ENCODE measurements around the gene ABCD1. TPM values are rescaled to one million over a fixed set of nuclear protein-coding genes. Genes with fewer than 3 reads are reported as not detected.

The ABCD1 gene
- total RNA-seq, 1 experiment from 2014 or later, result 44.9 TPM

- Histone ChIP-seq H3K27me3 (ENCODE audit: insufficient read depth, low read depth) (no peaks in the 10 kb centered on the region), H3K9me2 (ENCODE audit: insufficient read depth) (no peaks in the 10 kb centered on the region), H3K4me2 (no peak overlapping the region), H3K4me1 (replicated peaks; ENCODE audit: insufficient read depth) (peaks cover 13% of the 10 kb centered on the region; the same call in 1 of the 2 replicates), H3K4me3 (no peak overlapping the region), H3K9me3 (ENCODE audit: insufficient read depth, low read depth) (no peaks in the 10 kb centered on the region), H4K20me1 (ENCODE audit: insufficient read depth) (no peaks in the 10 kb centered on the region), H3K36me3 (ENCODE audit: low read depth) (no peaks in the 10 kb centered on the region), H3F3A (ENCODE audit: insufficient read depth, low read depth) (no peaks in the 10 kb centered on the region), H3K27ac (no peak overlapping the region), H3K79me2 (ENCODE audit: low read depth) (peaks cover 42% of the 10 kb centered on the region), H2AFZ (no peak overlapping the region)
- CTCF ChIA-PET, result no interaction called here
- intact Hi-C loops (cut with micrococcal nuclease; ENCODE audit: unreplicated experiment), result loop anchor here (10.0 kb wide), 1 partner anchor 94 kb away; the partner anchor contains the start of gene L1CAM
- BruUV-seq (replicated peaks), result no TSS peak
- DNase-seq, result no peak
- no peak for TF ChIP-seq CTCF (conservative IDR thresholded peaks at IDR 0.05)
- TF ChIP-seq EZH2 (IDR thresholded peaks at IDR 0.05; ENCODE audit: low read depth), result no peak
- POLR2A ChIA-PET (ENCODE audit: unreplicated experiment), result no interaction called here
Observed at GRCh38 chrX:153791104-153791852, 66.6 kb downstream of the ABCD1 start.

GRCh38 chrX:153792368-153792767 lies 67.7 kb downstream of the ABCD1 start:
- Histone ChIP-seq H3K4me3 (no peak overlapping the region), H3K9me2 (ENCODE audit: insufficient read depth) (no peaks in the 10 kb centered on the region), H4K20me1 (ENCODE audit: insufficient read depth) (no peaks in the 10 kb centered on the region), H3K4me1 (replicated peaks; ENCODE audit: insufficient read depth) (peaks cover 15% of the 10 kb centered on the region; the same call in 1 of the 2 replicates), H3K27ac (no peak overlapping the region), H3K36me3 (ENCODE audit: low read depth) (no peaks in the 10 kb centered on the region), H2AFZ (no peak overlapping the region), H3K79me2 (ENCODE audit: low read depth) (peaks cover 46% of the 10 kb centered on the region), H3F3A (ENCODE audit: insufficient read depth, low read depth) (no peaks in the 10 kb centered on the region), H3K27me3 (ENCODE audit: insufficient read depth, low read depth) (no peaks in the 10 kb centered on the region), H3K4me2 (no peak overlapping the region), H3K9me3 (ENCODE audit: insufficient read depth, low read depth) (no peaks in the 10 kb centered on the region)
- no TSS peak for BruUV-seq (replicated peaks)
- TF ChIP-seq CTCF (conservative IDR thresholded peaks at IDR 0.05) (no peak), EZH2 (IDR thresholded peaks at IDR 0.05; ENCODE audit: low read depth) (no peak)
- intact Hi-C loops (cut with micrococcal nuclease; ENCODE audit: unreplicated experiment), result loop anchor here (10.0 kb wide), 1 partner anchor 92 kb away; the partner anchor contains the start of gene L1CAM
- DNase-seq, result no peak
- POLR2A ChIA-PET (ENCODE audit: unreplicated experiment), result no interaction called here
- CTCF ChIA-PET, result no interaction called here

- CTCF ChIA-PET, result interaction anchor here (1.1 kb wide), 1 partner anchor 84 kb away, joined by 3 read pairs; no protein-coding TSS in a partner anchor
- no peak for TF ChIP-seq CTCF (conservative IDR thresholded peaks at IDR 0.05)
- TF ChIP-seq EZH2 (IDR thresholded peaks at IDR 0.05; ENCODE audit: low read depth), result no peak
- no peaks in the 10 kb centered on the region for H3K9me2 ChIP-seq (ENCODE audit: insufficient read depth)
Observed at GRCh38 chrX:153793291-153793690, 68.6 kb downstream of the ABCD1 start.

More at GRCh38 chrX:153793291-153793690, 68.6 kb downstream of the ABCD1 start:
- H3K27me3 ChIP-seq (ENCODE audit: insufficient read depth, low read depth), result no peaks in the 10 kb centered on the region
- intact Hi-C loops (cut with micrococcal nuclease; ENCODE audit: unreplicated experiment), result loop anchor here (10.0 kb wide), 1 partner anchor 92 kb away; the partner anchor contains the start of gene L1CAM
- H2AFZ ChIP-seq, result peak overlapping the region; percentile 80
- peaks cover 46% of the 10 kb centered on the region for H3K79me2 ChIP-seq (ENCODE audit: low read depth)
- no peaks in the 10 kb centered on the region for H3F3A ChIP-seq (ENCODE audit: insufficient read depth, low read depth)
- no peak overlapping the region for H3K27ac ChIP-seq
- no peaks in the 10 kb centered on the region for H3K36me3 ChIP-seq (ENCODE audit: low read depth)
- H3K4me3 ChIP-seq, result peak overlapping the region; percentile 93
- BruUV-seq (replicated peaks), result no TSS peak
- H3K4me1 ChIP-seq (replicated peaks; ENCODE audit: insufficient read depth), result peaks cover 15% of the 10 kb centered on the region; the same call in 1 of the 2 replicates
- H3K9me3 ChIP-seq (ENCODE audit: insufficient read depth, low read depth), result no peaks in the 10 kb centered on the region
- peak overlapping the region; percentile 91 for H3K4me2 ChIP-seq
- H4K20me1 ChIP-seq (ENCODE audit: insufficient read depth), result no peaks in the 10 kb centered on the region
- POLR2A ChIA-PET (ENCODE audit: unreplicated experiment), result interaction anchor here (0.6 to 0.7 kb wide), 2 partner anchors 40 to 133 kb away, joined by 4 read pairs; partner anchors contain the start of gene ARHGAP4
- DNase-seq, result no peak

Other genes starting within 250 kb of the ABCD1 start
- 0.33 and 0.70 TPM in 2 replicates for gene BGN, start 229.9 kb upstream of the ABCD1 start, total RNA-seq (2021)
- not detected in 2 replicates for gene ATP2B3, start 207.2 kb upstream of the ABCD1 start, total RNA-seq (2021)
- 33.9 and 35.9 TPM in 2 replicates for gene CCNQ, start 125.7 kb upstream of the ABCD1 start, total RNA-seq (2021)
- gene DUSP9, start 77.7 kb upstream of the ABCD1 start, total RNA-seq (2021), result 1.3 and 1.8 TPM in 2 replicates
- gene PNCK, start 51.0 kb upstream of the ABCD1 start, total RNA-seq (2021), result 1.0 and 4.4 TPM in 2 replicates
- 37.6 and 40.5 TPM in 2 replicates for gene SLC6A8, start 36.9 kb upstream of the ABCD1 start, total RNA-seq (2021)
- gene BCAP31, start 469 bp upstream of the ABCD1 start, total RNA-seq (2021), result 522 and 541 TPM in 2 replicates
- gene PLXNB3, start 39.4 kb downstream of the ABCD1 start, total RNA-seq (2021), result 39.4 and 41.4 TPM in 2 replicates
- 0.40 and 0.46 TPM in 2 replicates for gene SRPK3, start 56.2 kb downstream of the ABCD1 start, total RNA-seq (2021)
- gene IDH3G, start 69.5 kb downstream of the ABCD1 start, total RNA-seq (2021), result 47.7 and 63.4 TPM in 2 replicates
- 223 and 310 TPM in 2 replicates for gene SSR4, start 69.8 kb downstream of the ABCD1 start, total RNA-seq (2021)
- gene PDZD4, start 105.7 kb downstream of the ABCD1 start, total RNA-seq (2021), result 0.17 and 0.25 TPM in 2 replicates
- gene L1CAM, start 161.3 kb downstream of the ABCD1 start, total RNA-seq (2021), result 68.8 and 79.0 TPM in 2 replicates
- 3.2 and 3.8 TPM in 2 replicates for gene AVPR2, start 179.8 kb downstream of the ABCD1 start, total RNA-seq (2021)
- 47.0 and 86.0 TPM in 2 replicates for gene ARHGAP4, start 201.4 kb downstream of the ABCD1 start, total RNA-seq (2021)
- gene NAA10, start 210.2 kb downstream of the ABCD1 start, total RNA-seq (2021), result 181 and 189 TPM in 2 replicates
- 6.8 and 6.9 TPM in 2 replicates for gene RENBP, start 219.8 kb downstream of the ABCD1 start, total RNA-seq (2021)
- gene HCFC1, start 247.0 kb downstream of the ABCD1 start, total RNA-seq (2021), result 67.1 and 79.9 TPM in 2 replicates
- gene TMEM187, start 247.9 kb downstream of the ABCD1 start, total RNA-seq (2021), result 20.1 and 30.8 TPM in 2 replicates

All from PC-9 (cell line).